ENCODE data around the gene LIPT2. TPM values are rescaled to one million over a fixed set of nuclear protein-coding genes. Genes with fewer than 3 reads are reported as not detected.

Gene LIPT2
- total and polyA plus RNA-seq, 2 of the 4 experiments (the other 2 are of a cell fraction), result 1.7 to 2.9 TPM

- H4K20me1 ChIP-seq (ENCODE audit: insufficient read depth, low read length), result no peaks in the 10 kb centered on the region
- no peak overlapping the region for H2AFZ ChIP-seq (replicated peaks; ENCODE audit: low read length, poor library complexity)
- ChIA-PET POLR2A (ENCODE audit: unreplicated experiment) (no interaction called here), CTCF (interaction anchor here (0.7 to 1.2 kb wide), 2 partner anchors 14 to 65 kb away, joined by 3 read pairs; partner anchors contain the start of gene PGM2L1)
- no peak overlapping the region for H3K4me3 ChIP-seq (ENCODE audit: insufficient read depth, low read depth, low read length)
- dilution Hi-C loops (cut with HindIII; ENCODE audit: low sequenced_read_pairs, unreplicated experiment) (no loop called here), intact Hi-C loops (cut with micrococcal nuclease) (no loop called here), in situ Hi-C loops (cut with MboI; ENCODE audit: low sequenced_read_pairs) (no loop called here)
- no TSS peak for BruUV-seq (replicated peaks)
- no peak overlapping the region for H3K14ac ChIP-seq (replicated peaks; ENCODE audit: low read depth, low read length)
- no peak overlapping the region for H2AK9ac ChIP-seq (replicated peaks; ENCODE audit: low read depth, low read length, poor library complexity)
- no peak overlapping the region for H3K9ac ChIP-seq (ENCODE audit: low read depth, low read length)
- H3K9me1 ChIP-seq (ENCODE audit: insufficient read depth, low read length), result peaks cover 3% of the 10 kb centered on the region; the same call in 1 of the 2 replicates
- no peak overlapping the region for H3K4ac ChIP-seq (ENCODE audit: low read depth, low read length)
- no peaks in the 10 kb centered on the region for H3K9me3 ChIP-seq (ENCODE audit: control insufficient read depth, insufficient read depth, low read length)
- DNase-seq (no peak), ATAC-seq (ENCODE audit: low read depth) (no peak)
- no peak overlapping the region for H3K4me2 ChIP-seq (ENCODE audit: low read depth, low read length)
- H3K23ac ChIP-seq (ENCODE audit: low read depth, low read length), result no peak overlapping the region
- H3K36me3 ChIP-seq (ENCODE audit: control insufficient read depth, insufficient read depth, low read length), result no peaks in the 10 kb centered on the region
- no peak overlapping the region for H4K8ac ChIP-seq (ENCODE audit: low read depth in 2 of 2, low read length in 2 of 2)
- H3K27me3 ChIP-seq (ENCODE audit: control insufficient read depth, insufficient read depth, low read length), result peaks cover 46% of the 10 kb centered on the region
- no peak overlapping the region for H4K91ac ChIP-seq (ENCODE audit: insufficient read depth, low read depth, low read length)
- H4K5ac ChIP-seq (ENCODE audit: low read depth, low read length), result no peak overlapping the region
- no peak overlapping the region for H2BK20ac ChIP-seq (ENCODE audit: low read depth, low read length)
- WGBS, 2 experiments (ENCODE audit: extremely low coverage in 2 of 2, insufficient read length in 1 of 2), result 29% methylated on average over 1 of the region's 1 CpG; no CpG with 5 or more reads in 1 of the 2 experiments
- H3K79me1 ChIP-seq (ENCODE audit: low read depth in 1 of 2, low read length in 2 of 2), result no peaks in the 10 kb centered on the region
- no peak overlapping the region for H2BK120ac ChIP-seq (ENCODE audit: low read depth, low read length)
- TF ChIP-seq MAZ (IDR thresholded peaks at IDR 0.05; ENCODE audit: borderline replicate concordance, low read depth, low read length) (no peak), RAD21 (IDR thresholded peaks at IDR 0.05; ENCODE audit: low read length) (no peak), RCOR1 (IDR thresholded peaks at IDR 0.05; ENCODE audit: insufficient replicate concordance, low read length) (no peak), FOS (IDR thresholded peaks at IDR 0.05; ENCODE audit: low read depth, low read length) (no peak), BHLHE40 (IDR thresholded peaks at IDR 0.05; ENCODE audit: low read depth, low read length) (no peak), CTCF (conservative IDR thresholded peaks at IDR 0.05; ENCODE audit: low read depth, low read length) (no peak)
- no peak overlapping the region for H3K18ac ChIP-seq (ENCODE audit: low read depth, low read length)
- no peak overlapping the region for H2AK5ac ChIP-seq (ENCODE audit: low read depth, low read length)
- no peak overlapping the region for H2BK15ac ChIP-seq (ENCODE audit: low read depth, low read length)
- no peak overlapping the region for H3K27ac ChIP-seq (ENCODE audit: insufficient read depth, low read length)
- H3K56ac ChIP-seq (ENCODE audit: extremely low read depth, insufficient read depth, low read length), result no peak overlapping the region
- no peak overlapping the region for H2BK5ac ChIP-seq (ENCODE audit: low read depth, low read length, poor library complexity, severe bottlenecking)
- H3K4me1 ChIP-seq (ENCODE audit: control insufficient read depth, insufficient read depth, low read length), result peaks cover 4% of the 10 kb centered on the region; the same call in 1 of the 2 replicates
Observed at GRCh38 chr11:74463216-74463615, 30.3 kb downstream of the LIPT2 start.

All from IMR-90 (cell line).